IMR-90 (cell line): ENCODE results near the gene TNS1. TPM values are rescaled to one million over a fixed set of nuclear protein-coding genes. Genes with fewer than 3 reads are reported as not detected.

Experiments
- ATAC-seq: fragments of 200-7000 bp; cut with Tn5 transposase; 2 replicates; pipeline ENCODE4 v1.9.1; 2020; ENCODE audit warnings: low read depth, mild to moderate bottlenecking, moderate library complexity
- BruUV-seq: library from RNA; stranded (reverse); fragments of 400-500 nt; replicated peaks from 2 replicates; lab custom pipeline; 2021; lab: Mats Ljungman, UMichigan
- CTCF ChIA-PET: fragments of 300-600 bp; formaldehyde crosslinking; extraction: SDS; loops from one replicate; lab custom pipeline; 2021; ENCODE audit warnings: antibody characterized with exemption; lab: Yijun Ruan, JAX
- POLR2A ChIA-PET: fragments of 300-600 bp; sonication (Branson Sonifier 250); formaldehyde crosslinking; loops from one replicate; lab custom pipeline; 2022; ENCODE audit warnings: antibody characterized with exemption; ENCODE audit not compliant: unreplicated experiment; lab: Charles Lee
- DNase-seq: peaks from one replicate; pipeline ENCODE4 v3.0.0; 2013
- H2AFZ ChIP-seq: replicated peaks from 2 replicates; pipeline ENCODE3; 2013; ENCODE audit warnings: low read length, mild to moderate bottlenecking; ENCODE audit not compliant: poor library complexity
- H2AK5ac ChIP-seq: 2 replicates; pipeline ENCODE4 v1.6.1; 2013; ENCODE audit warnings: low read depth, low read length, inconsistent platforms
- H2AK9ac ChIP-seq: replicated peaks from 2 replicates; pipeline ENCODE3; 2013; ENCODE audit warnings: mild to moderate bottlenecking, low read depth, low read length, moderate library complexity; ENCODE audit not compliant: poor library complexity
- H2BK120ac ChIP-seq: 2 replicates; pipeline ENCODE4 v1.6.1; 2013; ENCODE audit warnings: low read depth, low read length, inconsistent platforms
- H2BK15ac ChIP-seq: 3 replicates; pipeline ENCODE4 v1.6.1; 2013; ENCODE audit warnings: low read depth, low read length, inconsistent platforms
- H2BK20ac ChIP-seq: 2 replicates; pipeline ENCODE4 v1.6.1; 2013; ENCODE audit warnings: low read depth, mild to moderate bottlenecking, inconsistent platforms, low read length, moderate library complexity
- H2BK5ac ChIP-seq: 2 replicates; pipeline ENCODE4 v1.6.1; 2013; ENCODE audit warnings: mild to moderate bottlenecking, low read depth, low read length, inconsistent platforms; ENCODE audit not compliant: poor library complexity, severe bottlenecking
- H3K14ac ChIP-seq: replicated peaks from 2 replicates; pipeline ENCODE4 v1.6.1; 2013; ENCODE audit warnings: low read depth, low read length, inconsistent platforms
- H3K18ac ChIP-seq: 2 replicates; pipeline ENCODE4 v1.6.1; 2013; ENCODE audit warnings: low read depth, low read length, control low read depth
- H3K23ac ChIP-seq: 2 replicates; pipeline ENCODE4 v1.6.1; 2013; ENCODE audit warnings: low read depth, low read length, inconsistent platforms
- H3K27ac ChIP-seq: 2 replicates; pipeline ENCODE4 v1.5.1; 2013; ENCODE audit warnings: mild to moderate bottlenecking, control low read depth, low read length; ENCODE audit not compliant: insufficient read depth
- H3K27me3 ChIP-seq: 2 replicates; pipeline ENCODE4 v1.6.1; 2013; ENCODE audit warnings: low read length; ENCODE audit not compliant: control insufficient read depth, insufficient read depth
- H3K36me3 ChIP-seq: 2 replicates; pipeline ENCODE4 v1.6.1; 2013; ENCODE audit warnings: low read length, mixed read lengths; ENCODE audit not compliant: control insufficient read depth, insufficient read depth
- H3K4ac ChIP-seq: 2 replicates; pipeline ENCODE4 v1.6.1; 2013; ENCODE audit warnings: low read depth, low read length, inconsistent platforms
- H3K4me1 ChIP-seq: 2 replicates; pipeline ENCODE4 v1.6.1; 2013; ENCODE audit warnings: low read length, mixed read lengths; ENCODE audit not compliant: control insufficient read depth, insufficient read depth
- H3K4me2 ChIP-seq: 2 replicates; pipeline ENCODE4 v1.6.1; 2013; ENCODE audit warnings: low read depth, mild to moderate bottlenecking, control low read depth, low read length, moderate library complexity
- H3K4me3 ChIP-seq: 2 replicates; pipeline ENCODE4 v1.5.1; 2013; ENCODE audit warnings: low read depth, mild to moderate bottlenecking, control low read depth, low read length, moderate library complexity; ENCODE audit not compliant: insufficient read depth
- H3K56ac ChIP-seq: 2 replicates; pipeline ENCODE4 v1.6.1; 2013; ENCODE audit warnings: low read length, inconsistent platforms; ENCODE audit not compliant: insufficient read depth; ENCODE audit errors: extremely low read depth
- H3K79me1 ChIP-seq, 2 experiments: 2 replicates each; pipeline ENCODE4 v1.6.1; 2013; ENCODE audit warnings: low read length in 2 of 2, inconsistent platforms in 1 of 2, low read depth in 1 of 2
- H3K9ac ChIP-seq: 2 replicates; pipeline ENCODE4 v1.6.1; 2013; ENCODE audit warnings: low read depth, low read length, control low read depth
- H3K9me1 ChIP-seq: 2 replicates; pipeline ENCODE4 v1.6.1; 2013; ENCODE audit warnings: low read length, inconsistent platforms; ENCODE audit not compliant: insufficient read depth
- H3K9me3 ChIP-seq: 2 replicates; pipeline ENCODE4 v1.6.1; 2013; ENCODE audit warnings: low read length; ENCODE audit not compliant: control insufficient read depth, insufficient read depth
- H4K20me1 ChIP-seq: 2 replicates; pipeline ENCODE4 v1.6.1; 2013; ENCODE audit warnings: low read length, inconsistent platforms; ENCODE audit not compliant: insufficient read depth
- H4K5ac ChIP-seq: 2 replicates; pipeline ENCODE4 v1.6.1; 2013; ENCODE audit warnings: mild to moderate bottlenecking, low read depth, low read length, control low read depth
- H4K8ac ChIP-seq, 2 experiments: 2 replicates each; pipeline ENCODE4 v1.6.1; 2013; ENCODE audit warnings: low read depth in 2 of 2, low read length in 2 of 2, control low read depth in 1 of 2, inconsistent platforms in 1 of 2
- H4K91ac ChIP-seq: 2 replicates; pipeline ENCODE4 v1.6.1; 2013; ENCODE audit warnings: low read depth, low read length, inconsistent platforms; ENCODE audit not compliant: insufficient read depth
- ELK1 ChIP-seq: fragments of 150-350 bp; IDR thresholded peaks from 2 replicates; pipeline ENCODE4 v1.6.1; 2016; ENCODE audit warnings: low read depth, mild to moderate bottlenecking, low read length, moderate library complexity, borderline replicate concordance
- FOS ChIP-seq: fragments of 150-350 bp; IDR thresholded peaks from 2 replicates; pipeline ENCODE4 v1.6.1; 2016; ENCODE audit warnings: low read depth, low read length
- MAFK ChIP-seq: IDR thresholded peaks from 2 replicates; pipeline ENCODE4 v1.6.1; 2012; ENCODE audit warnings: low read depth, low read length, improper control_type of control experiment
- NFE2L2 ChIP-seq: fragments of 150-350 bp; IDR thresholded peaks from 2 replicates; pipeline ENCODE4 v1.6.1; 2016; ENCODE audit warnings: low read depth, mild to moderate bottlenecking, low read length
- RCOR1 ChIP-seq: IDR thresholded peaks from 2 replicates; pipeline ENCODE4 v1.6.1; 2012; ENCODE audit warnings: mild to moderate bottlenecking, low read length, improper control_type of control experiment; ENCODE audit not compliant: insufficient replicate concordance
- WGBS, 2 experiments: methylation state at CpG; one replicate each; pipeline versions ENCODE4 v1.1.5 to v1.1.7; 2013; ENCODE audit warnings: missing lambda C conversion rate in 2 of 2; ENCODE audit not compliant: insufficient read length in 1 of 2; ENCODE audit errors: extremely low coverage in 2 of 2; 5-methylcytosine and 5-hydroxymethylcytosine counted together
- dilution Hi-C: fragments of 300-500 bp; cut with HindIII; formaldehyde crosslinking; loops from one replicate; pipeline ENCODE4 v1.14.3; 2018; ENCODE audit warnings: low sequenced_read_pairs; ENCODE audit not compliant: unreplicated experiment
- in situ Hi-C: fragments of 300-500 bp; cut with MboI; formaldehyde crosslinking; loops from 3 replicates; pipeline ENCODE4 v1.14.3; 2019; ENCODE audit warnings: low sequenced_read_pairs, inconsistent platforms, mixed read lengths
- intact Hi-C: fragments of 100-400 bp; cut with micrococcal nuclease; formaldehyde crosslinking; loops from 2 replicates; pipeline ENCODE4 v1.10.0; 2022
- polyA plus RNA-seq, 3 experiments: library from polyadenylated mRNA; depleted of rRNA; stranded (reverse); fragments of >200 nt; gene quantifications; 2 replicates each; pipeline ENCODE4 v1.2.3, GENCODE V29; 2012; ENCODE audit warnings: low replicate concordance in 1 of 3
- total RNA-seq: library from RNA; depleted of rRNA; stranded (reverse); fragments of >200 nt; gene quantifications from 2 replicates; pipeline ENCODE4 v1.2.3, GENCODE V29; 2012

The TNS1 gene
- total and polyA plus RNA-seq, 2 of the 4 experiments (the other 2 are of a cell fraction), result 41.1 to 45.2 TPM

- no peaks in the 10 kb centered on the region for H3K4me1 ChIP-seq
- dilution Hi-C loops (no loop called here), in situ Hi-C loops (no loop called here), intact Hi-C loops (no loop called here)
- TF ChIP-seq MAFK (no peak), NFE2L2 (no peak), RCOR1 (no peak), ELK1 (no peak), FOS (no peak)
- ATAC-seq (no peak), DNase-seq (no peak)
- H3K56ac ChIP-seq, result no peak overlapping the region
- H3K9me1 ChIP-seq, result peaks cover 11% of the 10 kb centered on the region
- ChIA-PET CTCF (no interaction called here), POLR2A (no interaction called here)
- H3K79me1 ChIP-seq, result peaks cover 17 to 31% of the 10 kb centered on the region in 2 experiments
- no peak overlapping the region for H2AFZ ChIP-seq
- no peak overlapping the region for H2BK120ac ChIP-seq
- H3K27ac ChIP-seq, result no peak overlapping the region
- H4K20me1 ChIP-seq, result peaks cover 27% of the 10 kb centered on the region
- no peak overlapping the region for H3K4ac ChIP-seq
- no peak overlapping the region for H3K23ac ChIP-seq
- peaks cover 62% of the 10 kb centered on the region for H3K36me3 ChIP-seq
- no peak overlapping the region for H2BK20ac ChIP-seq
- H3K27me3 ChIP-seq, result no peaks in the 10 kb centered on the region
- no peak overlapping the region for H3K18ac ChIP-seq
- H2BK5ac ChIP-seq, result no peak overlapping the region
- no peak overlapping the region for H4K5ac ChIP-seq
- no peak overlapping the region for H3K9ac ChIP-seq
- no peak overlapping the region for H3K4me2 ChIP-seq
- H2BK15ac ChIP-seq, result no peak overlapping the region
- H2AK5ac ChIP-seq, result no peak overlapping the region
- no peak overlapping the region for H4K91ac ChIP-seq
- H3K14ac ChIP-seq, result no peak overlapping the region
- 86% methylated on average over 1 of the region's 4 CpGs; no CpG with 5 or more reads in 1 of the 2 experiments for WGBS, 2 experiments
- H3K9me3 ChIP-seq, result no peaks in the 10 kb centered on the region
- BruUV-seq, result no TSS peak
- H2AK9ac ChIP-seq, result no peak overlapping the region
- no peak overlapping the region for H3K4me3 ChIP-seq
- no peak overlapping the region for H4K8ac ChIP-seq
Measured at GRCh38 chr2:217820904-217821303, 181.9 kb downstream of the TNS1 start.
